Stimulated activated CD4-positive, alpha-beta T cell treated with anti-CD3 and anti-CD28 coated beads, Interleukin-15, amount 100 ng/mL, for 24 hours (primary cell): ENCODE results near the gene PLEKHG4.

Source experiments
- DNase-seq: peaks from one replicate; pipeline ENCODE4 v3.0.0-alpha.2; 2020

The PLEKHG4 gene

DNA sequence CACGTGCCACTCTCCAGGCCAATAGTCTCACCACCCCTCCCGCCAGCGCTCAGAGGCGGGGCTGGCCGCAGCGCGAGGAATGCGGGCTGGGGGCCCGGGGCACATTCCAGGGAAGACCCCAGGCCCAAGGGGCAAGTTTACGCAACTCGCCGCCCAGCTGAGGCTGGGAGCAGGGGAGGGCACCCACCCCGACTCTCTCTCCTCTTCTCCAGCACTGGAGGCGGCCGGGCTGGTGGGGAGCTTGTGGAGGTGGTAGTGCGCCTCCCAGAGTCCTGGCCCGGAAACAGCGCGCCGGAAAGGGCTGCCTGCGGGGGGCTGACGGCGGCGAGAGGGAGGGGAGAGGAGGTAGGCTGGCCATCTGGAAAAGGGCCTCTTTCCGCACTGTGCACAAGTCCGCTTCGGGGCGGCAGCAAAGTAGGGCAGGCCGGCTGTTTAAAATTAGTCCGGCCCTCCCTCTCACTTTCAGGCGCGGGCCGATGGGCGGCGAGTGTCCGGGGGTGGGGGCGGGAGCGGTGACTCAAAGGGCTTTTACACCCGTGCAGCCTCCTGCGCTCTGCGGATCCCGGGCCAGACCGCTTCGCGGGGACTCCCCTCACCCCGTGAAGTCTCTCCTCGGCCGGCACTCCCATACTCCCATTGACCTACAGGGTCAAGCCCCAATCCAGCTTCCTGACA lies 33.1 kb upstream of the PLEKHG4 start:
- DNase-seq = peak; percentile 73

DNA sequence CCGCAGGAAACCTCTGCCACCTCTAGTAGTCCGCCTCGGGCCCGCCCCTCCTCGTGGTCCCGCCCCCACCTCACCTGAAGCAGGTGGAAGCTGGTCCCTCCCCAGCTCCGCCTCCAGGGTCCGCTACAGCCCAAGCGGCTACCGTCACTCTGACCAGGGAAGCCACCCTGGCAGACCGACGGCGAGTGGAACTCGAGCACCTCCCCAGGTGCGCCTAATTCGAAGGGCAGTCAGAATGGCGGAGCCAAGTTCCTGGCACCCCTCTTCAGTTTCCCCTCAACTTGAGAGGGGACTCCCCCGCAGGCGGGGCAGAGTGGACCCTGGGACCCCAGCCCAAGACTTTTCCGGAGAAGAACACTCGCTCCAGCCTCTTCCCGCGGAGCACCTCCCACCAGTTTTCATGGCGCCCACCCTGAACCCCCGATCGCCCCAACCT lies 32.6 kb upstream of the PLEKHG4 start:
- no peak for DNase-seq

DNA sequence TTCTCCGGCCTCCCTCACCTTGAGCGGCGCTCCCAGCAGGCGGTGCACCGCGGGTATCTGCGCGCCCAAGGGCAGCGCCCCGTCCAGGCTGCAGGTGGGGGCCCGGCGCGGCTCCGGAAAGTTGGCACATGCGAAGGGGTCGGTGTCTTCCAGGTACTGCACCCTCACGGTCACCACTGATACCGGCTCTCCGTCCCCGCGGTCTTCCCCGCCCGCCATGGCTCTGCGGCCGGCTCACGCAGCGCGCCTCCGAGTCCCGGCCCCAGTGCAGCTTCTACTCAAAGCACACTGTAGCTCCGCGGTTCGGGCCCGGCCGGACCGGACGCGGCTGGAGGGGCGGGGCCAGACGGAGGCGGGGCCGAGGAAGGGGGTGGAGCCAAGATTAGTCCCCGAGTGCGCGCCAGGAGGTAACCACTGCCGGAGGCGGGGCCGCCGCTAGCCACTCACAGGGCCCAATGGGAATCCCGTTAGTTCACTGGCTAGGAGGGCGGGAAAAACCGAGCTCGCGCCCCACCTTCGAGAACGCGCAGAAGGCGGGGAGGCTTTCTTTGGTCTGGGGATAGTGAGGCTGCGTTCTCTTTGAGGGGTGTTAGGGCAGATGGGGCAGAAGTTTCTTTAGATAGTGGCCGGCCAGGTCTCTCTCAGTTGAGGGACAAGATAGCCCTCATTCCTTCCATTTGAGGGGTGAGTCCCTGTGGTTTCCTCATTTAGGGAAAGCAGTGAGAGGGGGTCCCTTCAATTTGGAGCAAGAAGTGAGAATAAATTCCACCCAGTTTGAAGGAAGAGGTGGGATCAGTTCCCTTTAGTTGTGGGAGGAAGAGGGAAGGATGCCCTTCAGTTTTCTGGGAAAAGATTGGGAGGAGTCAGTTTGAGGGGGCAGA lies 31.9 kb upstream of the PLEKHG4 start, which contains the start of gene FHOD1:
TSS of gene FHOD1 (minus strand) at position 290 of the 881 bp plus-strand sequence. CDS start at position 219, 71 bp downstream.
- peak; percentile 99 for DNase-seq

DNA sequence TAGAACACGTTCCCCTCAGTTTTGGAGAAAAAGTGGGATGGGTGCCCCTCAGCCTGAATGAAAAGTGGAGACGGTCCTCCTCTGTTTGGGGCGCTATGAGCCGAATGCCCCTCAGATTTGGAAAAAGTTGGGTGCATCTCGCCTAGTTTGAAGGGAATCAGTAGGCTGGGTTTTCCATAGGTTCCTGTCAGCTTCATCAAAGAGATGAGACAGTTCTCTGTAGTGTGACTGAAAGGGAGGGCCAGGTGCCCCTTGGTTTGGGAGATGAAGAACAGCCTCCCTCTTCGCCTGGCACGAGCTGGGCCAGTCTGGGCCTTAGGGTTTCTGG lies 31.3 kb upstream of the PLEKHG4 start:
- no peak for DNase-seq

GRCh38 chr16:67248401-67249177 lies 30.7 kb upstream of the PLEKHG4 start, which contains the start of gene SLC9A5:
SLC9A5 (plus strand) TSS chr16:67248979; CDS start chr16:67249015, 36 bp downstream.
- DNase-seq = peak; percentile 52

GRCh38 chr16:67249178-67250044 lies 29.9 kb upstream of the PLEKHG4 start:
- peak; percentile 34 for DNase-seq

DNA sequence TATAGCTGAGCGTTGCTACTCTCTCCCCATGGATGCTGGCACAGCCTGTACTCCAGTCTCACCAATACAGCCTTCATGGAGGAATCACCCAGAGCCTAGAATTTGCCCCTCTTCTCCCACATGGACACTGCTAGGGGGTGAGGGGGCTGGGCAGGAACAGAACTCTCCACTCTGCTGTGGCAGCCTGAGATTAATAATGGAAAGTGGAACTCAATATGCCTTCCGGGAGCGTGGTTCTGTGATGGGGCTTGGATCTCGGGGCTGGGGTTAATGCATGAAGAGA lies 29.3 kb upstream of the PLEKHG4 start:
- DNase-seq = no peak

DNA sequence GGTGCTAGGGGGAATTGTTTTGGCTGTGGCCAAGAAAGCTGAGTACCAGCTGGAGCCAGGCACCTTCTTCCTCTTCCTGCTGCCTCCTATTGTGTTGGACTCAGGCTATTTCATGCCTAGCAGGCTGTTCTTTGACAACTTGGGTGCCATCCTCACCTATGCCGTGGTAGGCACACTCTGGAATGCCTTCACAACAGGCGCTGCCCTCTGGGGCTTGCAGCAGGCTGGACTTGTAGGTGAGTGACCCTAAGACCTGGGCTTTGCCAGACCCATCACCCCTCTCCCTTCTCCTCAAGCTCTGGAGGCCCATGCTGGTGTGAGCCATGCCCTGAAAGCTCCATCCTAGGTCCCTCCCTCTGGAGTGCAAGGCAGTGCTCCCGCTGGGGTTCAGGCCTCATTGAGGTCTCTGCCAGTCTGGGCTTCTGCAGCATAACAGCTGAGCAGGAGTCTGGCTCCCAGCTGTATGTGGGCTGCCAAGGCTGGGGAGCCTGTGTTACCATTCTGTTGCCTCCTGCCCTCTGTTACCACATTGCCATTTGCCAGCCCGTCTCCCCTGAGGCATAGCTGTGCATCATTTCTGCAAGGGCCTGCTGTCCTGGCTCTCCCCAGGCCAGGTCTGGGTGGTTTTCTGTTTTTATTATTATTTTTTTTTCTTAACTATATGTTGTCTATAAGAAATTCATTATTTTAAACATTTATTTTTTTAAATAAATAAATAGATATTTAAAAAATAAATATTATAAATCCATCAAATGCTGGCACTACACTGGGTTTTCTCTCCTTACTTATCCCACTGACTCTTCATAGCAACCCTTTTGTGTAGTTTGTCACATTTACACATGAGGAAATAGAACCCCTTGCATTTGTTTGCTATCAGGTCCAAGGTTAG lies 26.5 kb upstream of the PLEKHG4 start:
- DNase-seq = no peak

DNA sequence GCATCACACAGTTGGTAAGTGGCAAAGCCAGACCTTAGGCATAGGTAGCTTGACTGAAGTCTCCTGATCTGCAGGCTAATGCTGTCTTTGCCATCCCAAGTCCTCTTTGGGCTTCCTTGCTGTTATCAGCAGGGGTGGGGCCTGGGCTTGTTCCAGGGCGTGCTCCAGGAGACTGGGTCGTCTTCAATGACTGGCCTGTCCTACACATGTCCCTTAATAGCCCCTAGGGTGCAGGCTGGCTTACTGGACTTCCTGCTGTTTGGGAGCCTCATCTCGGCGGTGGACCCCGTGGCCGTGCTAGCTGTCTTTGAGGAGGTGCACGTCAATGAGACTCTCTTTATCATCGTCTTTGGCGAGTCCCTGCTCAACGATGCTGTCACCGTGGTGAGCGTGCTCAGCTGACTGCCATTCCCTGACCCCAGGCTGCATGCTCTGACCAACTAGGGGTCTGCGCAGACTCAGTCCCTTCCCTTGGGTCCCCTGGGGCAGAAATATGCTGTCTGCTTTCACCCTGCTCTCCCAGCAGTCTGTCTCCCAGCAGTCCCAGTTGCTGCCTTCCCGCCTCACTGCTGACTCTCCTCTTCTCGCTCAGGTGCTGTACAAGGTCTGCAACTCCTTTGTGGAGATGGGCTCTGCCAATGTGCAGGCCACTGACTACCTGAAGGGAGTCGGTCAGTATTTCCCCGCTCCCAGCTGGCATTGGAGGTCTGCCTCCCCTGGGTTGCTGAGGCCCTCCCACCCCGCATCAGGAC lies 24.4 kb upstream of the PLEKHG4 start:
- DNase-seq = no peak

- DNase-seq = no peak
These were observed 23.6 kb upstream of the PLEKHG4 start for GRCh38 chr16:67255553-67256221.

- no peak for DNase-seq
These were observed 22.6 kb upstream of the PLEKHG4 start for GRCh38 chr16:67256701-67257230.

DNA sequence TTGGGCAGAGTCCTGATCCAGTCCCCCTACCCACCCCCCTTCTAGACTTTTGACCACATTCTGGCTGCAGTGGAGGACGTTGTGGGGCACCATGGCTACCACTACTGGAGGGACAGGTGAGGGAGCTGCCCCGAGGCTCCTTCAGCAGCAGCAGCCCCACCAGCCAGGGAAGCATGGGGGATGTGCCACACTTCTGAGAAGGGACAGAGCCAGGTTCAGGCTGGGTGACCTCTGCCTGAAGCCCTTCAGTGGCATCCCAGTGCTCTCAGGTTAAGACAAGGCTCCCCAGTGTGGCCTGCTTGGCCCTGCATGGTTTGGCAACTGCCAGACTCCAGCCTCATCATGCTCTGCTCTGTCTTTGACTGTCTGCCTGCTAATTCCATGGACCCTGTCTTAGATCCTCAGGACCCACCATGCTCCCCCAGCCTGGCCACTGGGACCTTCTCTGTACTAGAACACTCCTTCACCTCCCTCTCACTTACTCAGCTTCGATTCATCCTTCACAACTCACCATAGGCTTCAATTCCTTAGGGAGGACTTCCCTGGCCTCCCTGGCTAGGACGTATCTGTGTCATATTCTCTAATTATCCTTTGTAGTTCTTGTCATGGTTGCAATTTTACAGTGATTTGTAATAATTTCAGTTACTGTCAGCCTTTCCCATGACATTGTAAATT lies 21.7 kb upstream of the PLEKHG4 start:
- DNase-seq = no peak

- no peak for DNase-seq
These were observed 21.0 kb upstream of the PLEKHG4 start for GRCh38 chr16:67258161-67258835.

DNA sequence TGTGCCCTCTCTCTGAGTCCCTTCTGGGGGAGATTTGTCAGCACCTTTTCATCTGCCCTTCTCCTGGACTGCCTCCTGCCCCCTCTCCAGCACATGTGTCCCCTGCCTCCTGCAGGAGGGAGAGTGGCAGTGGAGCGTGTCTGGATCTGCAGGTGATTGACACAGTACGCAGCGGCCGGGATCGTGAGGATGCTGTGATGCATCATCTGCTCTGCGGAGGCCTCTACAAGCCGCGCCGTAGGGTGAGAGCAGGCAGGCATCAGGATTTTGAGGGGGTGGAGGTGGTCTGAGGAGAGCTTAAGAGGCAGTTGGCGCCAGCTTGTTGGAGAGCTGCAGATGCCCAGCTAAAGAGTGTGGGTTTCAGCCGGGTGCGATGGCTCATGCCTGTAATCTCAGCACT lies 19.6 kb upstream of the PLEKHG4 start:
- DNase-seq = no peak

DNA sequence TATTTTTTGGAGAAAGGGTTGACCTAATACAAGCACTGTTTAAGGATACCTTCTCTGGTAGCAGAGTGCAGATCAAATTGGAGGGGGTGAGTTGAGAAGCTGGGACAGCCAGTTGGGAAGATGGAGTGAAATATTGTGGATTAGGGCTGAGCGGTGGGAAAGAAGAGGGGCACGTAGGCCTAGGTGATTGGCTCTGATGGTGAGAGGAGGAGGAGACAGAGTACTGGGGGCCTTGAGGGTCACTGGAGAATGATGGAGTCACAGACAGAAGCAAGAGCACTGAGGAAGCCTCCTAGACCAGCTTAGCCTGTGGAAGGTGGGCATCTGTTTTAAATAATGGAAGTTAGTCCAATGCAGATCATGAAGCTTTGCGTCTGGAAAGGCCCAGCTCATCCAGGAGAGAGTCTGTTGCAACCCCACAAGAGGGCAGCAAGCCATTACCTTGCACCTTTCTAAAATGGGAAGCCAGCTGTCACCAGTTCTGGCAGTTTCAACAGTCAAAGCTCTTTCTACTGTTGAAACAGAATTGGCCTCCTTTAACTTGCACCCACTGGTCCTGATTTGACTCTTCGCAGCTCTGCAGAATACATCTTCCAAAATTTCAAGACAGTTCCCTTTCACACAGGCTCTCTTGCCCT lies 18.8 kb upstream of the PLEKHG4 start:
- DNase-seq = peak; percentile 37

- no peak for DNase-seq
These were observed 16.1 kb upstream of the PLEKHG4 start for GRCh38 chr16:67263201-67263600.

DNA sequence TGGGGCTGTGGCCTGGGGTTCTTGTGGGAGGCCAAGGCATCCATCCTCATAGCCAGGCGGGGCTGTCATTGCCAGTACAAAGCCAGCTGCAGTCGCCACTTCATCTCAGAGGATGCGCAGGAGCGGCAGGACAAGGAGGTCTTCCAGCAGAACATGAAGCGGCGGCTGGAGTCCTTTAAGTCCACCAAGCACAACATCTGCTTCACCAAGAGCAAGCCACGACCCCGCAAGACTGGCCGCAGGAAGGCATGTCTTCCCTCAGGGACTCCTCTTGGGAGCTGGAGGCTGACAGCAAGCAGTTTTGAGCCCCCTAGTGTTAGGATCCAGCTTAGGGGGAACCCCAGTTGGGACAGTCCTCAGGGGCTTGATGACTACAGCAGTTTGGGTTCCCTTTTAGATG lies 15.1 kb upstream of the PLEKHG4 start:
- DNase-seq = no peak

DNA sequence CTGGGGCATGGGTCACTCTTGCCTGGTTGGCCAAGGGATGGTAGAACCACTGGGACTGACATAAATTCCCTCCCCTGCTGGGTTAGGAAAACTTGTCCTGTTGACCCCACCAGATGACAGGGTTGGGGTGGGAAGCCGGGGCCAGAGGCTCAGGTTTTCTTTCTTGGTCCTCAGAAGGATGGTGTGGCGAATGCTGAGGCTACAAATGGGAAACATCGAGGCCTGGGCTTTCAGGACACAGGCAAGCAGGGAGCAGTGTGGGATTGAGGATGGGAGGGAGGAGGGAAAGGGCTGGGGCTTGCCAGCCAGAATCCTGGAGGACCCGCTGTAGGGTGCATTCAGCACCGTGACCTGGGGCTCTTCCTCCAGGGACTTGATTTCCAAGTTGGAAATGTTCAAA lies 14.5 kb upstream of the PLEKHG4 start:
- DNase-seq = no peak
